SK-N-SH (cell line): ENCODE results near the gene TBCC. TPM values are rescaled to one million over a fixed set of nuclear protein-coding genes. Genes with fewer than 3 reads are reported as not detected.

Source experiments
- CTCF ChIA-PET: fragments of 300-600, 350-600 bp; formaldehyde crosslinking; extraction: SDS; loops from one replicate; lab custom pipeline; 2021; lab: Yijun Ruan, JAX
- POLR2A ChIA-PET: fragments of 350-600 bp; sonication (Branson Sonifier 250); formaldehyde crosslinking; extraction: SDS; loops from one replicate; lab custom pipeline; 2020; ENCODE audit warnings: antibody characterized with exemption, inconsistent platforms; lab: Yijun Ruan, JAX
- DNase-seq: peaks from one replicate; pipeline ENCODE4 v3.0.0; 2012
- H2AFZ ChIP-seq: fragments of 200-600 bp; sonication (generic); 2 replicates; pipeline ENCODE4 v1.8.1; 2016; ENCODE audit warnings: antibody characterized with exemption, mild to moderate bottlenecking, low read depth
- H3F3A ChIP-seq: fragments of 200-600 bp; sonication (generic); replicated peaks from 2 replicates; pipeline ENCODE3; 2016; ENCODE audit warnings: antibody characterized with exemption, mild to moderate bottlenecking; ENCODE audit not compliant: insufficient read depth
- H3K27ac ChIP-seq, 2 experiments: fragments of 200-500 bp in 1 of 2; fragments of 200-600 bp in 1 of 2; sonication (Bioruptor generic) in 1 of 2; sonication (generic), shearing (Covaris generic) in 1 of 2; 2 replicates each; pipeline versions ENCODE4 v1.5.1 to v1.6.1; 2014 to 2016; ENCODE audit warnings: low read depth in 2 of 2, inconsistent platforms in 1 of 2, low read length in 1 of 2, mild to moderate bottlenecking in 1 of 2, mixed read lengths in 1 of 2
- H3K27me3 ChIP-seq: fragments of 200-600 bp; sonication (generic), shearing (Covaris generic); 2 replicates; pipeline ENCODE4 v1.6.1; 2016; ENCODE audit warnings: mixed run types; ENCODE audit not compliant: insufficient read depth
- H3K36me3 ChIP-seq, 2 experiments: fragments of 200-500 bp in 1 of 2; fragments of 200-600 bp in 1 of 2; sonication (Bioruptor generic) in 1 of 2; sonication (generic) in 1 of 2; replicated peaks in 1 of 2; 2 replicates each; pipeline versions ENCODE3 to v1.5.1; 2014 to 2016; ENCODE audit warnings: low read length in 1 of 2, mild to moderate bottlenecking in 1 of 2; ENCODE audit not compliant: insufficient read depth in 2 of 2, control insufficient read depth in 1 of 2
- H3K4me1 ChIP-seq, 2 experiments: fragments of 200-500 bp in 1 of 2; fragments of 200-600 bp in 1 of 2; sonication (Bioruptor generic) in 1 of 2; sonication (generic), shearing (Covaris generic) in 1 of 2; 2 replicates each; pipeline versions ENCODE4 v1.5.1 to v1.6.1; 2014 to 2016; ENCODE audit warnings: low read depth in 1 of 2, low read length in 1 of 2, mixed run types in 1 of 2; ENCODE audit not compliant: insufficient read depth in 2 of 2, control insufficient read depth in 1 of 2
- H3K4me2 ChIP-seq: fragments of 200-600 bp; sonication (generic), shearing (Covaris generic); 2 replicates; pipeline ENCODE4 v1.6.1; 2017; ENCODE audit warnings: mixed run types
- H3K4me3 ChIP-seq, 2 experiments: fragments of 200-500 bp in 1 of 2; fragments of 200-600 bp in 1 of 2; sonication (Bioruptor generic) in 1 of 2; sonication (generic), shearing (Covaris generic) in 1 of 2; 2 replicates each; pipeline versions ENCODE4 v1.5.1 to v1.8.1; 2014 to 2016; ENCODE audit warnings: low read depth in 2 of 2, inconsistent platforms in 1 of 2, low read length in 1 of 2, mild to moderate bottlenecking in 1 of 2, mixed read lengths in 1 of 2, moderate library complexity in 1 of 2
- H3K79me2 ChIP-seq: fragments of 200-600 bp; sonication (generic); 2 replicates; pipeline ENCODE4 v1.8.1; 2017; ENCODE audit warnings: mild to moderate bottlenecking; ENCODE audit not compliant: insufficient read depth
- H3K9ac ChIP-seq: fragments of 200-600 bp; sonication (generic); 2 replicates; pipeline ENCODE4 v1.6.1; 2017; ENCODE audit warnings: mixed run types
- H3K9me2 ChIP-seq: fragments of 200-600 bp; sonication (generic); 2 replicates; pipeline ENCODE4 v1.6.1; 2017; ENCODE audit warnings: mixed run types
- H3K9me3 ChIP-seq: fragments of 200-600 bp; sonication (generic); 2 replicates; pipeline ENCODE4 v1.6.1; 2017; ENCODE audit warnings: mixed run types, mild to moderate bottlenecking, moderate library complexity
- H4K20me1 ChIP-seq: fragments of 200-600 bp; sonication (generic); 2 replicates; pipeline ENCODE4 v1.6.1; 2017; ENCODE audit warnings: mild to moderate bottlenecking, mixed run types; ENCODE audit not compliant: insufficient read depth
- ELF1 ChIP-seq: IDR thresholded peaks from 2 replicates; pipeline ENCODE4 v1.4.0; 2012
- EP300 ChIP-seq, 2 experiments: IDR thresholded peaks; 2 replicates each; pipeline versions ENCODE4 v1.4.0 to v1.6.1; 2012; ENCODE audit warnings: borderline replicate concordance in 1 of 2, low read depth in 1 of 2, low read length in 1 of 2
- GABPA ChIP-seq: IDR thresholded peaks from 2 replicates; pipeline ENCODE4 v1.4.0; 2012; ENCODE audit warnings: low read depth, mild to moderate bottlenecking
- MXI1 ChIP-seq: IDR thresholded peaks from 2 replicates; pipeline ENCODE4 v1.6.1; 2012; ENCODE audit warnings: mild to moderate bottlenecking, low read depth, low read length, improper control_type of control experiment
- NRF1 ChIP-seq: IDR thresholded peaks from 2 replicates; pipeline ENCODE4 v1.6.1; 2012; ENCODE audit warnings: low read depth, mild to moderate bottlenecking, low read length
- YY1 ChIP-seq: IDR thresholded peaks from 2 replicates; pipeline ENCODE4 v1.4.0; 2012; ENCODE audit warnings: low read depth, mild to moderate bottlenecking
- WGBS: methylation state at CpG from one replicate; pipeline ENCODE4 v1.1.6; 2017; ENCODE audit warnings: low lambda C conversion rate; 5-methylcytosine and 5-hydroxymethylcytosine counted together
- polyA plus RNA-seq, 3 experiments: library from polyadenylated mRNA; depleted of rRNA; stranded (reverse); fragments of >200 nt; gene quantifications; 2 replicates each; pipeline ENCODE4 v1.2.3, GENCODE V29; 2012
- TF ChIP-seq, protein P1 (sequence below): IDR thresholded peaks from 2 replicates; pipeline ENCODE4 v1.4.0; 2012; ENCODE audit warnings: low read depth, borderline replicate concordance
- TF ChIP-seq, protein P2 (sequence below): fragments of 200-600 bp; sonication (generic); IDR thresholded peaks from 2 replicates; pipeline ENCODE4 v1.6.1; 2017; ENCODE audit warnings: antibody characterized with exemption, mild to moderate bottlenecking, moderate library complexity
- TF ChIP-seq, protein P3 (sequence below): IDR thresholded peaks from 2 replicates; pipeline ENCODE4 v1.4.0; 2012; ENCODE audit warnings: low read depth, borderline replicate concordance

Gene TBCC
- polyA plus RNA-seq, 1 of the 3 experiments (the other 2 are of a cell fraction) = 18.2 TPM

DNA sequence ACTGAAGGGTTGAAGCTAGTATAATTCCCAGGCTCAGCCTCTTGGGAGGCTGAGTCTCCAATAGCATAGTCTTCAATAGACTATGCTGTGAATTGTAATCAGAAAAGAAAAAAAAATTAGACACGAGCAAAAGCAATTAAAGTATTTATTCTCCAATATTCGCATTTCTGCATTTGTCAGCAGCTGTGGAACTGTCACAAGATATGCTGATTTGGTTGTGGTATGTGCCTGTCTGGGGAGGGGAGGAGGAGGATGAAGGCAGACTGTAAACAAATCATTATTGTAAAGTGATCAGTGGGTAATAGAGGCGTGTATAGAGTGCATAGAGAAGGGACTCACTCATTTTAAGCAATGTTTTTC is 25.8 kb upstream of the TBCC start:
- Histone ChIP-seq H3K27ac (no peak overlapping the region), H3K4me3 (no peak overlapping the region), H3K36me3 (no peaks in the 10 kb centered on the region), H3F3A (peaks cover 8% of the 10 kb centered on the region), H3K9me3 (no peaks in the 10 kb centered on the region), H3K79me2 (no peaks in the 10 kb centered on the region; the same call in 1 of the 2 replicates), H4K20me1 (no peaks in the 10 kb centered on the region), H3K4me1 (no peaks in the 10 kb centered on the region), H3K9ac (no peak overlapping the region), H2AFZ (no peak overlapping the region), H3K27me3 (no peaks in the 10 kb centered on the region), H3K9me2 (no peaks in the 10 kb centered on the region), H3K4me2 (no peak overlapping the region)
- TF ChIP-seq, protein P1, sequence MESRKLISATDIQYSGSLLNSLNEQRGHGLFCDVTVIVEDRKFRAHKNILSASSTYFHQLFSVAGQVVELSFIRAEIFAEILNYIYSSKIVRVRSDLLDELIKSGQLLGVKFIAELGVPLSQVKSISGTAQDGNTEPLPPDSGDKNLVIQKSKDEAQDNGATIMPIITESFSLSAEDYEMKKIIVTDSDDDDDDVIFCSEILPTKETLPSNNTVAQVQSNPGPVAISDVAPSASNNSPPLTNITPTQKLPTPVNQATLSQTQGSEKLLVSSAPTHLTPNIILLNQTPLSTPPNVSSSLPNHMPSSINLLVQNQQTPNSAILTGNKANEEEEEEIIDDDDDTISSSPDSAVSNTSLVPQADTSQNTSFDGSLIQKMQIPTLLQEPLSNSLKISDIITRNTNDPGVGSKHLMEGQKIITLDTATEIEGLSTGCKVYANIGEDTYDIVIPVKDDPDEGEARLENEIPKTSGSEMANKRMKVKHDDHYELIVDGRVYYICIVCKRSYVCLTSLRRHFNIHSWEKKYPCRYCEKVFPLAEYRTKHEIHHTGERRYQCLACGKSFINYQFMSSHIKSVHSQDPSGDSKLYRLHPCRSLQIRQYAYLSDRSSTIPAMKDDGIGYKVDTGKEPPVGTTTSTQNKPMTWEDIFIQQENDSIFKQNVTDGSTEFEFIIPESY = no peak
- TF ChIP-seq GABPA = no peak
- ChIA-PET POLR2A (no interaction called here), CTCF (no interaction called here)
- no peak for DNase-seq
- WGBS = 84% methylated on average over 3 of the region's 3 CpGs

DNA sequence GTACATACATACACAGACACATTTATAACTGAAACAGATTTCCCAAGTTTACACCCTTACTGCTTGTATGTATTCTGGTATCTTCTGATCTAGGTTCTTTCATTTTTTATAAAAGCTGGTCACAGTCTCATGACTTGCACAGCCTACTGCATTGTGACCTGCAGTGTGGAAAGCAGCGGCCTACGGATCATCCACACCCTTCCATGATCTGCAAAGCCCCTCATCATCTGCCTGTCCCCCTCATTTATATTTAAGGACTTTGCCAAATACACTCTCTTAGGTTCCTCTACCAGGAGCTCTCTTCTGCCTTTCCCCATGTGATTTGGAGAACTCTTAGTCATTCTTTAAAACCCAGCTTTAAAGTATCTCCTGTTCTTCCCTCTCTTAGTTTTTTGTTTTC is 23.9 kb upstream of the TBCC start:
- Histone ChIP-seq H3K4me3 (no peak overlapping the region), H2AFZ (no peak overlapping the region), H3K27me3 (no peaks in the 10 kb centered on the region), H3K9me3 (no peaks in the 10 kb centered on the region), H3K4me2 (no peak overlapping the region), H4K20me1 (no peaks in the 10 kb centered on the region), H3K9ac (no peak overlapping the region), H3K9me2 (no peaks in the 10 kb centered on the region), H3F3A (peaks cover 20% of the 10 kb centered on the region), H3K79me2 (no peaks in the 10 kb centered on the region; the same call in 1 of the 2 replicates), H3K4me1 (0 out of 4 replicates have a peak, but pooled peaks cover 0 to 10% of the 10 kb centered on the region in 2 experiments), H3K36me3 (no peaks in the 10 kb centered on the region), H3K27ac (no peak overlapping the region)
- DNase-seq = no peak
- 97% methylated on average over 2 of the region's 2 CpGs for WGBS
- ChIA-PET CTCF (interaction anchor here (0.8 kb wide), 1 partner anchor 105 kb away, joined by 3 read pairs; no protein-coding TSS in a partner anchor), POLR2A (interaction anchor here (2.6 kb wide), 1 partner anchor 12 kb away, joined by 15 read pairs; the partner anchor contains the start of gene BICRAL)
- TF ChIP-seq NRF1 = no peak
- TF ChIP-seq, protein P2, sequence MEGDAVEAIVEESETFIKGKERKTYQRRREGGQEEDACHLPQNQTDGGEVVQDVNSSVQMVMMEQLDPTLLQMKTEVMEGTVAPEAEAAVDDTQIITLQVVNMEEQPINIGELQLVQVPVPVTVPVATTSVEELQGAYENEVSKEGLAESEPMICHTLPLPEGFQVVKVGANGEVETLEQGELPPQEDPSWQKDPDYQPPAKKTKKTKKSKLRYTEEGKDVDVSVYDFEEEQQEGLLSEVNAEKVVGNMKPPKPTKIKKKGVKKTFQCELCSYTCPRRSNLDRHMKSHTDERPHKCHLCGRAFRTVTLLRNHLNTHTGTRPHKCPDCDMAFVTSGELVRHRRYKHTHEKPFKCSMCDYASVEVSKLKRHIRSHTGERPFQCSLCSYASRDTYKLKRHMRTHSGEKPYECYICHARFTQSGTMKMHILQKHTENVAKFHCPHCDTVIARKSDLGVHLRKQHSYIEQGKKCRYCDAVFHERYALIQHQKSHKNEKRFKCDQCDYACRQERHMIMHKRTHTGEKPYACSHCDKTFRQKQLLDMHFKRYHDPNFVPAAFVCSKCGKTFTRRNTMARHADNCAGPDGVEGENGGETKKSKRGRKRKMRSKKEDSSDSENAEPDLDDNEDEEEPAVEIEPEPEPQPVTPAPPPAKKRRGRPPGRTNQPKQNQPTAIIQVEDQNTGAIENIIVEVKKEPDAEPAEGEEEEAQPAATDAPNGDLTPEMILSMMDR = no peak
- no peak for TF ChIP-seq ELF1
- TF ChIP-seq, protein P3, sequence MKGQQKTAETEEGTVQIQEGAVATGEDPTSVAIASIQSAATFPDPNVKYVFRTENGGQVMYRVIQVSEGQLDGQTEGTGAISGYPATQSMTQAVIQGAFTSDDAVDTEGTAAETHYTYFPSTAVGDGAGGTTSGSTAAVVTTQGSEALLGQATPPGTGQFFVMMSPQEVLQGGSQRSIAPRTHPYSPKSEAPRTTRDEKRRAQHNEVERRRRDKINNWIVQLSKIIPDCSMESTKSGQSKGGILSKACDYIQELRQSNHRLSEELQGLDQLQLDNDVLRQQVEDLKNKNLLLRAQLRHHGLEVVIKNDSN = no peak
- no peak for TF ChIP-seq YY1
- TF ChIP-seq, protein P1 = no peak
- TF ChIP-seq EP300 (IDR thresholded peaks at IDR 0.05; ENCODE audit: borderline replicate concordance in 1 of 2, low read depth in 1 of 2, low read length in 1 of 2) = no peak
- TF ChIP-seq MXI1 = no peak
